GM19351 (cell line): ENCODE data around the gene RUNDC3A.
"Not testable (repeated sequence)": the region's sequence is repeated elsewhere in the genome, so short reads cannot be mapped to it uniquely, and the experiment has no call there.

ENCODE experiments used
- ATAC-seq: cut with Tn5 transposase; IDR thresholded peaks from one replicate; pipeline ENCODE4 v1.9.1; 2021; ENCODE audit warnings: mild to moderate bottlenecking, moderate library complexity; ENCODE audit not compliant: unreplicated experiment

The RUNDC3A gene

DNA sequence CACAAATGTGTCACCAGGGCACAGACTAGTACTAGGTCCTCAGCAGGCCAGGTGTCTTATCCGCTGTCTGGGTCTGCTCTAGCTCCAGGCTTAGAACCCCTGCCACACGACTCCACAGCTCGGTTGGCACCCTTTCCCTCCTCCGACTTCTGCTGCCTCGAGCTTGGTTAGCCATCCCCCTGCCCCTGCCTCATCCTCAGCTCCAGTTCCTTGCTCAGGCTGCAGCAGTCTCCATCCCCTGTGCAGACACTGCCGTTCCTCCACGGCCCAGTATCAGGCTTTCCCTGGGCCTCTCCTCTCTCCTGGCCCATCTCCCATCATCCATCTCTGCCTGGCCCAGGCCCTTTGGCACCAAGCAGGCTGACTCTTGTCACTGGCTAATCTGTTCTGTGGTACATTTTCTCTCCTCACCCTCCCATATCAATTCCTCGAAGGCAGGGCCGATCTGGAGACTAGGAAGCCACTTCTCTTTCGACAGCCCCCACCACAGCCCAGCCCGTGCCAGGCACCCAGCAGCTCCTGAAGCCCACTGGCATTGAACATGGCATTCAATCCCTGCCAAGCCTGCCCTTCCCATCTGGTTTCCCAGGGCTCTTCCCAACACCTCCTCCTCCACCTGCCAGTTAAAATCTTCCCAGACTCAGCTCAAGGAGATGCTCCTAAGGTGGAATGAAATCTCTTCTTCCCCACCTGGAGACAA is 35.3 kb downstream of the RUNDC3A start:
- ATAC-seq: no peak

- peak; percentile 54 for ATAC-seq
Observed at GRCh38 chr17:44344939-44345453, 36.6 kb downstream of the RUNDC3A start, which contains the start of gene GRN. Gene GRN (plus strand): TSS chr17:44345302. CDS start chr17:44349165, 3,863 bp downstream.

GRCh38 chr17:44345454-44346026 is 37.1 kb downstream of the RUNDC3A start:
- no peak for ATAC-seq

DNA sequence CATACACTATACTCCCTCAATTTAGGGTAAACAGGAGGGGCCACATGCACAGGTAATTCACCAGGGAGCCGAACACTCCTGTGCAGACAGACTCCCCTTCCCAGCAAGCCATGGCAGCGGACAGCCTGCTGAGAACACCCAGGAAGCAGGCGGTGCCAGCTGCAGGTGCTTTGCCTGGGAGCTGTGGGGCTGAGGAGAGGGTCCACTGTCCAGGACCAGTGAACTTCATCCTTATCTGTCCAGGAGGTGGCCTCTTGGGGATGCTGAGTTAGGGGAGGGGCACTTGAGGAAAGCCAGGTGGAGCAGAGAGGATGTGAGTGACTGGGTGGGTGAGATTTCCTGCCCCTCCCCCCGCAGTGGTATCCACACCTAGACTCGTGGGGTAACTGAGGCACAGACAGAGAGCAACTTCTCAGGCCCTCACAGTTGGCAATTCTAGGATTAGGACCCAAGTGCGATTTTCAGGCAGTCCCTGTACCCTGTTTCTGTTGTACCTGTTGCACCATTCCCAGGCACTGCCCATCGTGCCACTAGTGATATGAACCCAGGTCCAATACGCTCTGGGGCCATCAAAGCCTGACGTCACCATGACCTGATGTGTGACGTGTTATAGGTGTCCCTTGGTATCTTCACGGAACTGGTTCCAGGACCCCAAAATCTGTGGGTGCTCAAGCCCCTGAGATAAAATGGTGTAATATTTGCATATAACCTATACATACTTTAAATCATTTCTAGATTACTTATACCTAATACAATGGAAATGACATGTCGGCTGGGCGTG is 37.9 kb downstream of the RUNDC3A start:
- no peak for ATAC-seq

DNA sequence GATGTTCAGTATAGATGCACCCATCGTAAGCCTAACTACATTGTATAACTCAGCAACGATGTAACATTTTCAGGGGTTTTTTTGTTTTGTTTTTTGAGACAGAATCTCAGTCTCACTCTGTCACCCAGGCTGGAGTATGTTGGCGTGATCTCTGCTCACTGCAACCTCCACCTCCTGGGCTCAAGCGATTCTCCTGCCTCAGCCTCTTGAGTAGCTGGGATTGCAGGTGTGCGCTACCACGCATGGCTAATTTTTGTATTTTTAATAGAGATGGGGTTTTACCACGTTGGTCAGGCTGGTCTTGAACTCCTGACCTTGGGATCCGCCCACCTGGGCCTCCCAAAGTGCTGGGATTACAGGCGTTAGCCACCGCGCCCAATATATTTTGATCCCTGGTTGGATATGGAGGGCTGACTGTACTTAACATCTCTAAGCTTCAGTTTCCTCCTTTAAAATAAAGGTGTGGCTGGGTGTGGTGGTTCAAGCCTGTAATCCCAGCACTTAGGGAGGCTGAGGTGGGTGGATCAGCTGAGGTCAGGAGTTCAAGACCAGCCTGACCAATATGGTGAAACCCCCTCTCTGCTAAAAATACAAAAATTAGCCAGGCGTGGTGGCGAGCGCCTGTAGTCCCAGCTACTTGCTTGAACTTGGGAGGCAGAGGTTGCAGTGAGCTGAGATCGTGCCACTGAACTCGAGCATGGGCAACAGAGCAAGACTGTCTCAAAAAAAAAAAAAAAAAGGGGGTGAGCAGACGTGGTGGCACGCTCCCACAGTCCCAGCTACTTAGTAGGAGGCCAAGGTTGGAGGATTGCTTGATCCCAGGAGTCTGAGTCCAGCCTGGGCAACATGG is 39.0 kb downstream of the RUNDC3A start:
- ATAC-seq: not testable (repeated sequence)

GRCh38 chr17:44348234-44348987 is 40.0 kb downstream of the RUNDC3A start:
- peak; percentile 39 for ATAC-seq

DNA sequence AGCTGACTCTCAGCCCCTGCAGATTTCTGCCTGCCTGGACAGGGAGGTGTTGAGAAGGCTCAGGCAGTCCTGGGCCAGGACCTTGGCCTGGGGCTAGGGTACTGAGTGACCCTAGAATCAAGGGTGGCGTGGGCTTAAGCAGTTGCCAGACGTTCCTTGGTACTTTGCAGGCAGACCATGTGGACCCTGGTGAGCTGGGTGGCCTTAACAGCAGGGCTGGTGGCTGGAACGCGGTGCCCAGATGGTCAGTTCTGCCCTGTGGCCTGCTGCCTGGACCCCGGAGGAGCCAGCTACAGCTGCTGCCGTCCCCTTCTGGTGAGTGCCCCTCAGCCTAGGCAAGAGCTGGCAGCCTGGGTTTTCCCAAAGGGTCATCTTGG is 40.6 kb downstream of the RUNDC3A start:
- no peak for ATAC-seq

GRCh38 chr17:44349553-44350070 is 41.2 kb downstream of the RUNDC3A start:
- ATAC-seq: no peak

DNA sequence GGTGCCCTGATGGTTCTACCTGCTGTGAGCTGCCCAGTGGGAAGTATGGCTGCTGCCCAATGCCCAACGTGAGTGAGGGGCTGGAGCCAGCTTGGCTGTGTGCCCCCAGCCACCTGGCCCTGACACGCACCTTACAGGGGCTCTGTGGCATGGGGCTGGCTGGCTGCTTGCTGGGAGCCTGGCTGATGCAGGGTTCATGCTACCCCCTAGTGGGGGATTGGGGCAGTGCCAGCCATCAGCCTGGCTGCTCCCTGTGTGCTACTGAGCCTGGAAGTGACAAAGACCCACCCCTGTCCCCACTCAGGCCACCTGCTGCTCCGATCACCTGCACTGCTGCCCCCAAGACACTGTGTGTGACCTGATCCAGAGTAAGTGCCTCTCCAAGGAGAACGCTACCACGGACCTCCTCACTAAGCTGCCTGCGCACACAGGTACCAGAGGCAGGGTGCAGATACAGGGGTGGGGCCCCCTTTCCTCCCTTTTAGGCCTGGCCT is 42.4 kb downstream of the RUNDC3A start:
- ATAC-seq: no peak

GRCh38 chr17:44351464-44351863 is 43.1 kb downstream of the RUNDC3A start:
- ATAC-seq: no peak

- ATAC-seq: no peak
Observed at GRCh38 chr17:44351961-44352827, 43.8 kb downstream of the RUNDC3A start.

GRCh38 chr17:44352828-44353671 is 44.6 kb downstream of the RUNDC3A start:
- ATAC-seq: no peak

DNA sequence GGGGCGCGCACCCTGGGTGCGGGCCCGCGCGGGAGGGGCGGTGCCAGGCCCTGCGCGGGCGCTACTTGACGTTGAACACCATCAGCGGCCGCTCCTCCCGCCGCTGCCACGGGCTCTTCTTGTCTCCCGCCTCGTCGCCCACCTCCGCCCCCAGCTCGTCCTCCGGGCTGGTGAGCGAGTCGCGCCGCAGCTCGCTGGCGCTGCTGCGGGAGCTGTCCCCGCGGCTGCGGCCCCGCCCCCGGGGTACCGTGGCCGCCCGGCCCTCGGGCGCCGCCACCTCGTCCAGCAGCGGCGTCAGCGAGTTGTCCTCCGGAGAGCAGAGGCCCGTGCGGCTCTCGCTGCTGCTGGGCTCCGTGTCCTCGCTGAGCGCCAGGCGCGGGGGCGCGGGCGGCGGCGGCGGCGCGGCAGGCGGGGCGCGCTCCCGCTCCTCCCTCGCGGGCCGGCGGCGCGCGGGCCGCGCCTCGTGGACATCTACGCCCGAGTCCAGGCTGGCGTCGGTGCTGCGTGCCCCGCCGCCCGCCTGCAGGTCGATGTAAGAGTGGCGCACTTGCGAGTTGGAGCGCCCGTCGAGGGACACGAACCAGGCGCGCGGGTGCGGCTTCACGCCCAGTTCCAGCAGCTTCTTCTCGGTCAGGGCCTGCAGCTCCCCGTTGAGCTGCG is 45.4 kb downstream of the RUNDC3A start:
- ATAC-seq: no peak

GRCh38 chr17:44354582-44355561 is 46.5 kb downstream of the RUNDC3A start:
- ATAC-seq: no peak

GRCh38 chr17:44355642-44356099 is 47.3 kb downstream of the RUNDC3A start:
- ATAC-seq: no peak

GRCh38 chr17:44356241-44356640 is 47.8 kb downstream of the RUNDC3A start:
- ATAC-seq: no peak
